Measurements from ENCODE around the gene DTNB. TPM values are rescaled to one million over a fixed set of nuclear protein-coding genes. Genes with fewer than 3 reads are reported as not detected.
A peak's percentile ranks its signal among the peaks of the same experiment; 100 is the strongest.

The DTNB gene
- total and polyA plus RNA-seq, 7 donors = 2.4 to 7.8 (median 4.8) TPM

GRCh38 chr2:25339211-25339674 is 334.1 kb downstream of the DTNB start:
- TF ChIP-seq POLR2AphosphoS5 (IDR thresholded peaks at IDR 0.05) = peak in 1 of 4 donors; percentile 1
- no peak for TF ChIP-seq CTCF (IDR thresholded peaks at IDR 0.05)
- intact Hi-C loops (cut with DNase I) = loop anchor here (5.0 kb wide), 1 partner anchor 42 kb away; no protein-coding TSS in a partner anchor
- WGBS, 2 donors = 75 to 79% methylated on average over 8 of the region's 8 CpGs
- Histone ChIP-seq H3K4me1 (peaks cover 0 to 68% (median 55%) of the 10 kb centered on the region in 4 donors), H3K4me3 (peak overlapping the region in 2 of 4 donors; percentile 84 to 89), H3K27me3 (no peaks in the 10 kb centered on the region), H3K27ac (peak overlapping the region; percentile 87 to 93 (median 92)), H3K36me3 (no peaks in the 10 kb centered on the region), H3K9me3 (no peaks in the 10 kb centered on the region)
- DNase-seq = peak; percentile 75

- TF ChIP-seq POLR2A (IDR thresholded peaks at IDR 0.05) = no peak
- no peak for TF ChIP-seq CTCF (IDR thresholded peaks at IDR 0.05)
- TF ChIP-seq POLR2AphosphoS5 (IDR thresholded peaks at IDR 0.05) = no peak
- TF ChIP-seq EP300 (IDR thresholded peaks at IDR 0.05) = no peak
- intact Hi-C loops (cut with DNase I) = loop anchor here (5.0 kb wide), 1 partner anchor 41 kb away; no protein-coding TSS in a partner anchor
- H3K9me3 ChIP-seq = no peaks in the 10 kb centered on the region
- H3K4me1 ChIP-seq = peaks cover 0 to 75% (median 60%) of the 10 kb centered on the region in 4 donors
- H3K27me3 ChIP-seq = no peaks in the 10 kb centered on the region
- 87 to 91% methylated on average over 13 of the region's 13 CpGs for WGBS, 2 donors
- DNase-seq = no peak
- H3K27ac ChIP-seq = peak overlapping the region; percentile 87 to 93 (median 92)
- H3K4me3 ChIP-seq = no peak overlapping the region
- H3K36me3 ChIP-seq = no peaks in the 10 kb centered on the region
Measured at GRCh38 chr2:25338401-25338800, 335.0 kb downstream of the DTNB start.

- Histone ChIP-seq H3K27me3 (no peaks in the 10 kb centered on the region), H3K9me3 (no peaks in the 10 kb centered on the region), H3K4me1 (peaks cover 0 to 78% (median 65%) of the 10 kb centered on the region in 4 donors), H3K27ac (peak overlapping the region; percentile 87 to 93 (median 92)), H3K4me3 (no peak overlapping the region), H3K36me3 (no peaks in the 10 kb centered on the region)
- 88 to 90% methylated on average over 7 of the region's 7 CpGs for WGBS, 2 donors
- DNase-seq = no peak
- intact Hi-C loops (cut with DNase I) = loop anchor here (5.0 kb wide), 1 partner anchor 41 kb away; no protein-coding TSS in a partner anchor
- no peak for TF ChIP-seq CTCF (IDR thresholded peaks at IDR 0.05)
- TF ChIP-seq POLR2A (IDR thresholded peaks at IDR 0.05) = no peak
- TF ChIP-seq EP300 (IDR thresholded peaks at IDR 0.05) = no peak
- no peak for TF ChIP-seq POLR2AphosphoS5 (IDR thresholded peaks at IDR 0.05)
Measured at GRCh38 chr2:25337891-25338290, 335.5 kb downstream of the DTNB start.

GRCh38 chr2:25337276-25337675 is 336.1 kb downstream of the DTNB start:
- H3K36me3 ChIP-seq = no peaks in the 10 kb centered on the region
- DNase-seq = no peak
- H3K9me3 ChIP-seq = no peaks in the 10 kb centered on the region
- peaks cover 0 to 82% (median 70%) of the 10 kb centered on the region in 4 donors for H3K4me1 ChIP-seq
- peak overlapping the region in 3 of 4 donors; percentile 87 to 93 (median 92) for H3K27ac ChIP-seq
- TF ChIP-seq CTCF (IDR thresholded peaks at IDR 0.05) = no peak
- TF ChIP-seq EP300 (IDR thresholded peaks at IDR 0.05) = no peak
- no peak for TF ChIP-seq POLR2A (IDR thresholded peaks at IDR 0.05)
- TF ChIP-seq POLR2AphosphoS5 (IDR thresholded peaks at IDR 0.05) = no peak
- 76 to 89% methylated on average over 10 of the region's 10 CpGs for WGBS, 2 donors
- no peak overlapping the region for H3K4me3 ChIP-seq
- H3K27me3 ChIP-seq = no peaks in the 10 kb centered on the region
- intact Hi-C loops (cut with DNase I) = loop anchor here (5.0 kb wide), 1 partner anchor 40 kb away; no protein-coding TSS in a partner anchor
